Stimulated activated naive CD8-positive, alpha-beta T cell treated with anti-CD3 and anti-CD28 coated beads, Interleukin-15, Interleukin-2, amounts not matched to agents 100 U/mL and 50 U/mL, for 24 hours (primary cell): Measurements from ENCODE around the gene CREG2.

Experiments used
- ATAC-seq: fragments of 150-1000 bp; cut with Tn5 transposase; one replicate; pipeline ENCODE4 v1.10.0; 2021
- DNase-seq: peaks from one replicate; pipeline ENCODE4 v3.0.0; 2021

The CREG2 gene

DNA sequence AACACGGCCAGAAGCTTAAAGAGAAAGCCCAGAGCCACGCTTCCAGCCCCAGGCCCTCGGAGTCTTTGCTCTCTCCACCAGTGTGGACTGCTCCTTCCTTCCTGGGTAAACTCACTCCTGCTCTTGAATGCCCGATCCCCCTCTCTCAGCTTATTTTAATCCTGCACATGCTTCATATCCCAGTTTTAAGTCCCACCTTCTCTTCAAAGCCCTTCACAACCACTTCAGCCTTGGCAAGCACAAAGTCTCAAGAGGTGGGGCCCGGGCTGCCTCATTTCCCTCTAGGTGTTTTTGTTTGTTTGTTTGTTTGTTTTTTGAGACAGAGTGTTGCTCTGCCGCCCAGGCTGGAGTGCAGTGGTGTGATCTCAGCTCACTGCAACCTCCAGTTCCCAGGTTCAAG, 21.6 kb upstream of the CREG2 start:
- DNase-seq (no peak), ATAC-seq (no peak)

DNA sequence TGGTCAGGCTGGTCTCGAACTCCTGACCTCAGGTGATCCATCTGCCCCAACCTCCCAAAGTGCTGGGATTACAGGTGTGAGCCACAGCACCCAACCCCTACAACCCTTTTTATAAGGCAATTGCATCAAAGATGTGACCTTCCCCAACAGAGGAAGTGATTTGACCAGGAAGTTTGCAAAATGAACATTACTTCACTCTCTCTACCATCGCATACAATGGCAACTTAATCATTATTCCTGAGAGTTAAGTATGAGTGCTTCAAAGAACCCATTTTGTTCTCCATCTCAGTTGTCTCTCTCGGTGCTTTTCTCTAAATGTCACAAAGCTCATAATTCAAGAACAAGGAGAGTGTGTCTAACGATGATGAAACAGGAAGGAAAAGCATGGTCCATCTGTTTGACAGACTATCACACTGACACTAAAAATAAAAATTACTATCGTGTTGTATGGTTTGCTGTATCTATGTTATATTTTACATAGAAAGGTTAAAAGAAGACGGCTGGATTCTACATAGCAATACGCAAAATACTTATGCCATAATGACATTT, 18.1 kb upstream of the CREG2 start:
- DNase-seq (no peak), ATAC-seq (no peak)

GRCh38 chr2:101403745-101404144, 16.4 kb upstream of the CREG2 start:
- DNase-seq (no peak), ATAC-seq (no peak)

- DNase-seq (no peak), ATAC-seq (no peak)
Observed at GRCh38 chr2:101402630-101403029, 15.3 kb upstream of the CREG2 start.

- DNase-seq: no peak
- ATAC-seq: no peak
Observed at GRCh38 chr2:101401906-101402305, 14.6 kb upstream of the CREG2 start.

GRCh38 chr2:101401326-101401665, 14.0 kb upstream of the CREG2 start:
- DNase-seq (no peak), ATAC-seq (peak; percentile 55)

- ATAC-seq: no peak
- DNase-seq: no peak
Observed at GRCh38 chr2:101400506-101401325, 13.4 kb upstream of the CREG2 start.

DNA sequence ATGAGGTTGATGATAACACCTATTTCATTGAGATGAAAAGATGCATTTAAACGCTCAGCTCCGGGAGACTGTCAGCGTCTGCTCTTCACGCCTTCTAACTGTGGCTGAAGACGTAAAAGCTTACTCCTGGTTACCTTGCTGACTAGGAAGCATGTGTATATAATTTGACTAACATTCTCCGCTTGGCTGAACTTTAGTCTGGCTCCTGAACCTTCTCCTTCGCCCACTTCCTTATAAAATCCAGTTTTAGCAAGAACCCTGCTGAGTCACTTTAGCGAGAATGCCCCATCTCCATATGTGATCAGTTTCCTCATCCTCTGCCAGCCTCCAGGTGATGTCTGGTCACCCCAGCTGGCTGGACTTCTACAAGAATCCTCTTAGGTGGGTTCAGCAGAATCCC, 12.7 kb upstream of the CREG2 start:
- no peak for DNase-seq
- ATAC-seq: no peak

GRCh38 chr2:101399021-101399799, 11.9 kb upstream of the CREG2 start:
- no peak for ATAC-seq

GRCh38 chr2:101398116-101398821, 11.0 kb upstream of the CREG2 start:
- no peak for ATAC-seq
- no peak for DNase-seq

More at GRCh38 chr2:101399021-101399799, 11.9 kb upstream of the CREG2 start:
- DNase-seq: no peak

DNA sequence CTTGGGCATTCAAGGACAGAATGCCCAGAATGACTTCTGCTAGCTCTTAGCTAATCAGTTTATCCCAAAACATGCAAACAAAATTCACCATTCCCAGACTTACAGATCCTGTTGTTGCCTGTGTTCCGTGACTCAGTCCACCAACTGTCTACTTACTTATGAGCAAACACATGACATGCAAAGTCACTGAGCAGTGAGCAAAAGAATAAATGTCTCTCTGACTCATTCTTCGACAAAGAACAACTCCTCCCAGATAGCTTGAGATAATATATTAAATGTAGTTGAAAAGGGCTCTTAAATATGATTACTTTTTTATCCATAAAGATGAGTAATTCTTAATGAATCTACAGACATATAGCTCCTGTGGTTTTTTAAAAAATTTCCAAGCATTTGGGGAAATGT, 9.0 kb upstream of the CREG2 start:
- DNase-seq (no peak), ATAC-seq (no peak)

DNA sequence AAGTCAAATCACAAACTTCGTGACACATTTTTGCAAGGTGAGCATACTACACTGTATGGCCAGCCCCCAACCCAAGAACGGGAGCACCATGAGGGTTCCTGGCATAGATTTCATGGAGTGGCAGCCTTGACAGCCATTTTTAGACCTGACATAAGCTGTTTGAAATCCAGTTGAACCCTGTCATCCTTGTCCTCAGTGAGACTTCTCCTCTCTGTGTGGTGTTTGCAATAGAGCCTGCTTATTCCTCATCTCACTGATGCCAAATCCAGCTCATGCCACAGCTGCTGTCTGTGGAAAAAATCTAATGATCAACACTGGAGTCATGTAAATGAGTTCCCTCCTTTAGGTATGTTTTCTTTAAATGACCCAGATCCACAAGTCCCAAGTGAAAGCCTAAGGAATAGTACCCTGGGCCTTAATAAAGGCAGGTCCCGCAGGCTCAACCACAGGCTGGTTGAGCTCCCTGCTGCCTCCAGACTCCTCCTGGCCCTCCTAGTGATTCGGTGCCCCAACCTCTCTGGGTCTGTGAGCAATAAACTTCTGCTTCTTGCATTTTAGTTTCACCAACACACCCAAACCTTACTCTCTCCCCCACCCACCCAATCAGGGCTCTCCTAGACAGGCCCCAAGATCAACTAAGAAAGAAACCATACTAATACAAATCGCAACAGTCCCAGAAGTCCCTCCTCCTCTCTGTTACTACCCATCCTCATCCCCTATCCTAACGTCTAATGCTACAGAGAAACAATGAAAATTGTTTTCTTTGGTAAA, 8.4 kb upstream of the CREG2 start:
- DNase-seq: no peak

DNA sequence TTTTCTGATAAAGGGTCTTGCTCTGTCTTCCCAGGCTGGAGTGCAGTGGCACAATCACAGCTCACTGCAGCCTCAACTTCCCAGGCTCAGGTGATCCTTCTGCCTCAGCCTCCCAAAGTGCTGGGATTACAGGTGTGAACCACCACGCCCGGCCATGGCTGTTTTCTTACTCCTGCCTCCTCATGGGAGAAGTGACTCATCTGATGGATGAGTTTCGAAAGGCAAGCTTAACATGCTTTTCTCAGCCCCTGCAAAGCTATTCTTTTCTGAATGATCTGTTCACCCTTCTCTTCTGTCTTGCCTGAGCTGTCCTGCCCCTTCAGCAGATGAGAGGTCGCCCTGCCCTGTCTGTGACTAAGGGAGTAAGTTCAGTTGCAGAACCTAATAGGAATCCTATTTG, 929 bp upstream of the CREG2 start:
- ATAC-seq (no peak), DNase-seq (no peak)

More for the DNA sequence above, 8.4 kb upstream of the CREG2 start:
- ATAC-seq: no peak

GRCh38 chr2:101386599-101387150, 628 bp downstream of the CREG2 start:
- ATAC-seq (peak; percentile 62), DNase-seq (no peak)

GRCh38 chr2:101383016-101383541, 4.2 kb downstream of the CREG2 start:
- DNase-seq: no peak
- ATAC-seq: no peak

- ATAC-seq (no peak), DNase-seq (no peak)
Observed at GRCh38 chr2:101382442-101382841, 4.9 kb downstream of the CREG2 start.

DNA sequence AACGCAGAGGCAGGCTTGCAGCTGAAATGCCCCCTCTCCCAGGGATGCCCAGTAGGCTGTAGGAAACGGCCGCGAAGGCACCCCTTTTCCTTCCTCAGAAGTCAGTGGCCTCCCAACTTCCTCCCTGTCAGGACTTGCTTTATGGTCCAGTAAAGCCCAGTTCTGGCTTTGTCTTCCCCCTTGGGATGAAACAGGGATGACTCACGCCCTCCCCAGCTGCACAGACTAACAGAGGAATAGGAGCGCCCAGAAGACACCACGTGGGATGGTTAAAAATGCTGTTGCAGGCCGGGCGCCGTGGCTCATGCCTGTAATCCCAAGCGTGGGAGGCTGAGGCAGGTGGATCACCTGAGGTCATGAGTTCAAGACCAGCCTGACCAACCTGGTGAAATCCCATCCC, 6.9 kb downstream of the CREG2 start:
- ATAC-seq: no peak

GRCh38 chr2:101379091-101379490, 8.2 kb downstream of the CREG2 start:
- DNase-seq: no peak
- ATAC-seq: no peak

More for the DNA sequence above, 6.9 kb downstream of the CREG2 start:
- DNase-seq: no peak

DNA sequence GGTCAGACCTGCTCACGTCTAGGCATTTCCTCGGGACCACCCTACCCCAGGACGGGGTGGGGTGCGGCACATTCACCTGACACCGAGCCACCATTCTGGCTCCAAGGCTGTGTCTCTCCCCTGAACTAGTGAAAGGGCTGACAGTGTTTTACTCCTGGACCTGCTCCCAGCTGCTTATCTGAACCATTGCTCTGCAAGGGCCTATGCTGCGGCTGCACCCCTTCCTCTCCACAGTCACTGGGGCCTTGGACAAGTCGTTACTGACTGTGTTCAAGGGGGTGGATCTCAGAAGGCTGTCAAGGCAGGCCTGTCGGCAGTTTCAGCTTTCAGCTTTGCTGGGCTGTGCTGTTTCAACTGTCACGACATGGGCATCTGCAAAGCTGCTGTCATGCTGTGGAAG, 11.7 kb downstream of the CREG2 start:
- DNase-seq (no peak), ATAC-seq (no peak)

DNA sequence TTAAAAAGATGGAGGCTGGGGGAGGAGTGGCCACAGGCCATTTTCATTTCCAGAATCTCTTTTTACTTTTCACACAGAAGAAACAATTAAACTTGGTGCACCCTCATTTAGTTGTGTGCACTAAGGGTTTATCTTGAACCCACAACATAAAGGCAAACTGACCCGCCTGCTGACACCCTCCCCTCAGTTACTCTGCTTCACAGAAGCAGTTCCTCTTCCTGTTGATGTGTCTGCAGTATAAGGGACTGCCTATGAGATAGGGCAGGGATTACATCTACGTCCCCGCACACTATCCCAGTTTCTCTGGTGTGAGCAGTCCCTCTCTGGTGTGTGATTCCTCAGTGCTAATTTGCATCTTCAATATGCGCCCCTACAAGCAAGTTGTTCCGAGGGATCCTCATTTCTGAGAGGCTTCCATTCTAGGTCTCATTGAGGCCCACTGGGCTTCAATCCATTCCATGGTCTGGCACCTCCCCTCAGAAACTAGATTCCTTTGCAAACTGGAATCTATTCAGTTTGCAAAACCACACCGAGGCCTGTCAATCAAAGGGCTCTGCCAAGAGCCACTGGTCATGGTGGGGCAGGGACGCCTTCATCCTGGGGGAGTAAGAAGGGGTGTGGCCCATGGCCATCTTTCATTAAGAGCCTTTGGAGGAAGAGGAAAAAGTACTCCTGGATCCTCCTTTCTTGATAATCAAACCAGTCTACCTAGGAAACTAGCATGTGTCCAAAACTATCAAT, 12.3 kb downstream of the CREG2 start:
- no peak for ATAC-seq
- DNase-seq: no peak

DNA sequence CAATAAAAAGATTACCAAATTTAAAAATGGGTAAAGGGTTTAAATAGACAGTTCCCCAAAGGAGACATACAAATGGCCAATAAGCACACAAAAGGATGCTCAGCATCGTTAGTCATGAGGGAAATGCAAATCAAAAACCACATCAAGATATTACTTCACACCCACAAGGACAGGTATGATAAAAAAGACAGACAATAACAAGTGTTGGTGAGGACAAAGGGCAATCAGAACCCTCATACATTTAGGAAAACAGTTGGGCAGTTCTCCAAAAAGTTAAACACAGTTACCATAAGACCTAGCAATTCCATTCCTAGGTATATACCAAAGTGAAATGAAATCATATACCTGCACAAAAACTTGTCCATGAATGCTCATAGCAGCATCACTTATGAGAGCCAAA, 14.5 kb downstream of the CREG2 start:
- ATAC-seq (no peak), DNase-seq (no peak)
